ENCODE measurements around the gene DLG2.

Gene DLG2

GRCh38 chr11:83681906-83682610, 1945.1 kb downstream of the DLG2 start:
- TF ChIP-seq CTCF (IDR thresholded peaks at IDR 0.05; ENCODE audit: low read depth, low read length, missing control alignments) = no peak
- no peak for DNase-seq (ENCODE audit: low read depth)
- H3K4me3 ChIP-seq (ENCODE audit: low read depth, low read length) = peak overlapping the region; percentile 47; the same call in 1 of the 2 replicates

- peak overlapping the region; percentile 47 for H3K4me3 ChIP-seq (ENCODE audit: low read depth, low read length)
- no peak for DNase-seq (ENCODE audit: low read depth)
These were observed 1945.9 kb downstream of the DLG2 start for GRCh38 chr11:83681031-83681781.

GRCh38 chr11:83680321-83680720, 1946.8 kb downstream of the DLG2 start:
- TF ChIP-seq CTCF (IDR thresholded peaks at IDR 0.05; ENCODE audit: low read depth, low read length, missing control alignments) = no peak
- H3K4me3 ChIP-seq (ENCODE audit: low read depth, low read length) = no peak overlapping the region
- DNase-seq (ENCODE audit: low read depth) = no peak

More at GRCh38 chr11:83681031-83681781, 1945.9 kb downstream of the DLG2 start:
- TF ChIP-seq CTCF (IDR thresholded peaks at IDR 0.05; ENCODE audit: low read depth, low read length, missing control alignments) = no peak

GRCh38 chr11:83678831-83679584, 1948.1 kb downstream of the DLG2 start:
- no peak overlapping the region for H3K4me3 ChIP-seq (ENCODE audit: low read depth, low read length)
- DNase-seq (ENCODE audit: low read depth) = no peak
- TF ChIP-seq CTCF (IDR thresholded peaks at IDR 0.05; ENCODE audit: low read depth, low read length, missing control alignments) = no peak

GRCh38 chr11:83677730-83678129, 1949.4 kb downstream of the DLG2 start:
- H3K4me3 ChIP-seq (ENCODE audit: low read depth, low read length) = no peak overlapping the region
- no peak for TF ChIP-seq CTCF (IDR thresholded peaks at IDR 0.05; ENCODE audit: low read depth, low read length, missing control alignments)
- no peak for DNase-seq (ENCODE audit: low read depth)

- H3K4me3 ChIP-seq (ENCODE audit: low read depth, low read length) = no peak overlapping the region
- TF ChIP-seq CTCF (IDR thresholded peaks at IDR 0.05; ENCODE audit: low read depth, low read length, missing control alignments) = no peak
- DNase-seq (ENCODE audit: low read depth) = no peak
These were observed 1951.0 kb downstream of the DLG2 start for GRCh38 chr11:83676056-83676601.

All from GM12864 (cell line).